Loucy (cell line): ENCODE results near the gene ZNF853.

Source experiments
- H2AFZ ChIP-seq: fragments of 200-600 bp; sonication (generic); 2 replicates; pipeline ENCODE4 v1.6.0; 2016; ENCODE audit warnings: antibody characterized with exemption, mild to moderate bottlenecking, low read length, moderate library complexity
- H3F3A ChIP-seq: fragments of 200-600 bp; 2 replicates; pipeline ENCODE4 v1.6.0; 2016; ENCODE audit warnings: antibody characterized with exemption, low read depth, mild to moderate bottlenecking
- H3K27me3 ChIP-seq: fragments of 200-600 bp; sonication (generic); 2 replicates; pipeline ENCODE4 v1.6.1; 2014; ENCODE audit warnings: low read length, mild to moderate bottlenecking; ENCODE audit not compliant: insufficient read depth, poor library complexity, severe bottlenecking
- H3K36me3 ChIP-seq: fragments of 200-600 bp; sonication (generic); 2 replicates; pipeline ENCODE4 v1.6.1; 2016; ENCODE audit warnings: low read length; ENCODE audit not compliant: insufficient read depth
- H3K4me1 ChIP-seq: fragments of 200-600 bp; sonication (generic); 2 replicates; pipeline ENCODE4 v1.5.1; 2014; ENCODE audit warnings: low read length, mild to moderate bottlenecking; ENCODE audit not compliant: insufficient read depth, poor library complexity, severe bottlenecking
- H3K4me2 ChIP-seq: fragments of 200-600 bp; sonication (generic); 2 replicates; pipeline ENCODE4 v1.6.0; 2014; ENCODE audit warnings: antibody characterized with exemption, low read length, low read depth, mild to moderate bottlenecking; ENCODE audit not compliant: poor library complexity, severe bottlenecking
- H3K4me3 ChIP-seq: fragments of 200-600 bp; sonication (generic); 2 replicates; pipeline ENCODE4 v1.5.1; 2014; ENCODE audit warnings: low read length, mild to moderate bottlenecking, mixed read lengths; ENCODE audit not compliant: poor library complexity, severe bottlenecking
- H3K79me2 ChIP-seq: fragments of 200-600 bp; sonication (generic); 2 replicates; pipeline ENCODE4 v1.6.1; 2014; ENCODE audit warnings: low read length; ENCODE audit not compliant: insufficient read depth
- H3K9ac ChIP-seq: fragments of 200-600 bp; sonication (generic); 2 replicates; pipeline ENCODE4 v1.6.0; 2014; ENCODE audit warnings: mild to moderate bottlenecking, low read depth, low read length, moderate library complexity; ENCODE audit not compliant: poor library complexity, severe bottlenecking
- H3K9me2 ChIP-seq: fragments of 200-600 bp; sonication (generic); replicated peaks from 2 replicates; pipeline ENCODE4 v1.6.1; 2016; ENCODE audit warnings: low read depth, low read length, mixed read lengths
- H3K9me3 ChIP-seq: fragments of 200-600 bp; sonication (generic); 2 replicates; pipeline ENCODE4 v1.6.1; 2014; ENCODE audit warnings: mild to moderate bottlenecking, antibody characterized with exemption, low read length, low read depth; ENCODE audit not compliant: insufficient read depth
- H4K20me1 ChIP-seq: fragments of 200-600 bp; sonication (generic); 2 replicates; pipeline ENCODE4 v1.6.0; 2014; ENCODE audit warnings: antibody characterized with exemption, low read length, mild to moderate bottlenecking; ENCODE audit not compliant: insufficient read depth, poor library complexity, severe bottlenecking
- CTCF ChIP-seq: fragments of 200-600 bp; sonication (generic); conservative IDR thresholded peaks from 2 replicates; pipeline ENCODE4 v1.5.1; 2014; ENCODE audit warnings: mild to moderate bottlenecking, antibody characterized with exemption, low read length
- EZH2phosphoT487 ChIP-seq: fragments of 200-600 bp; IDR thresholded peaks from 2 replicates; pipeline ENCODE4 v1.6.1; 2018; ENCODE audit warnings: antibody characterized with exemption, mild to moderate bottlenecking, moderate library complexity, borderline replicate concordance

ZNF853 gene

GRCh38 chr7:6651851-6652445 is 36.5 kb downstream of the ZNF853 start:
- peaks cover 15% of the 10 kb centered on the region; the same call in 1 of the 2 replicates for H3K79me2 ChIP-seq
- no peaks in the 10 kb centered on the region for H3K4me1 ChIP-seq
- no peak overlapping the region for H3K4me3 ChIP-seq
- H4K20me1 ChIP-seq = no peaks in the 10 kb centered on the region
- no peak overlapping the region for H2AFZ ChIP-seq
- TF ChIP-seq CTCF = no peak
- TF ChIP-seq EZH2phosphoT487 = no peak
- no peaks in the 10 kb centered on the region for H3K9me2 ChIP-seq
- H3K9me3 ChIP-seq = no peaks in the 10 kb centered on the region
- H3K27me3 ChIP-seq = no peaks in the 10 kb centered on the region
- no peaks in the 10 kb centered on the region for H3F3A ChIP-seq
- no peak overlapping the region for H3K4me2 ChIP-seq
- H3K36me3 ChIP-seq = peaks cover 32% of the 10 kb centered on the region; the same call in 1 of the 2 replicates
- no peak overlapping the region for H3K9ac ChIP-seq

GRCh38 chr7:6652446-6653011 is 37.1 kb downstream of the ZNF853 start:
- Histone ChIP-seq H3K9me2 (no peaks in the 10 kb centered on the region), H3K79me2 (peaks cover 12% of the 10 kb centered on the region; the same call in 1 of the 2 replicates), H3K36me3 (peaks cover 28% of the 10 kb centered on the region; the same call in 1 of the 2 replicates), H3F3A (no peaks in the 10 kb centered on the region), H4K20me1 (no peaks in the 10 kb centered on the region), H3K9ac (no peak overlapping the region), H3K4me2 (no peak overlapping the region), H3K4me3 (no peak overlapping the region), H3K4me1 (no peaks in the 10 kb centered on the region), H3K27me3 (no peaks in the 10 kb centered on the region), H2AFZ (no peak overlapping the region), H3K9me3 (no peaks in the 10 kb centered on the region)
- TF ChIP-seq EZH2phosphoT487 = no peak
- TF ChIP-seq CTCF = no peak

DNA sequence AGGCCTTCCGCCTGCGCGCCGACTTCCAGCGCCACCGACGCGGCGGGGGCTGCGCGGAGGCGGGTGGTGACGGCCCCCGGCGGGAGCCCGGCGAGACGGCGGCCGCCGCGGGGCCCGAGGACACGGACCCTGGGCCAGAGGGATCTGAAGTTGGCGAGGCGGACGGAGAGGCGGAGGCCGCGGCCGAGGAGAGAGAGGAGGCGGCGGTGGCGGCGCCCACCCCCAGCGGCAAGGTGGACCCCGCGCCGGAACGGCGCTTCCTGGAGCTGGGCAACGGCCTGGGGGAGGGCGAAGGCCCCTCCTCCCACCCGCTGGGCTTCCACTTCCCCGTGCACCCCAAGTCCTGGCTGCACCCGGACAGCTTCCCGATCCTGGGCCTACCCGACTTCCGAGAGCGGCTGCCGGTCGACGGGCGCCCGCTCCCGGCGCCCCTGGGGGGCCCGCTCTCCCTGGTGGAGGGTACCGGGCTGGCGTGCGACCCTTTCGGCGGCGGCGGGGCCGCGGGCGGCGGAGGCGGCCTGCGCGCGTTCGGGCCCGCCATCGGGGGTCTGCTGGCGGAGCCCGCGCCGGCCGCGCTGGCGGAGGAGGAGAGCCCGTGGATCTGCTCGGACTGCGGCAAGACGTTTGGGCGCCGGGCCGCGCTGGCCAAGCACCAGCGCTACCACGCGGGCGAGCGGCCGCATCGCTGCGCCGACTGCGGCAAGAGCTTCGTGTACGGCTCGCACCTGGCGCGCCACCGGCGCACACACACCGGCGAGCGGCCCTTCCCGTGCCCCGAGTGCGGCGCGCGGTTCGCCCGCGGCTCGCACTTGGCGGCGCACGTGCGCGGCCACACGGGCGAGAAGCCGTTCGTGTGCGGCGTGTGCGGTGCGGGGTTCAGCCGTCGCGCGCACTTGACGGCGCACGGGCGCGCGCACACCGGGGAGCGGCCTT is 37.9 kb downstream of the ZNF853 start:
- Histone ChIP-seq H3K9me3 (no peaks in the 10 kb centered on the region), H3K79me2 (peaks cover 4% of the 10 kb centered on the region; the same call in 1 of the 2 replicates), H3K36me3 (peaks cover 28% of the 10 kb centered on the region; the same call in 1 of the 2 replicates), H3F3A (no peaks in the 10 kb centered on the region), H2AFZ (no peak overlapping the region), H3K4me3 (no peak overlapping the region), H3K4me2 (no peak overlapping the region), H3K9me2 (no peaks in the 10 kb centered on the region), H3K9ac (no peak overlapping the region), H3K4me1 (no peaks in the 10 kb centered on the region), H4K20me1 (no peaks in the 10 kb centered on the region), H3K27me3 (no peaks in the 10 kb centered on the region)
- TF ChIP-seq EZH2phosphoT487 (no peak), CTCF (no peak)
